ENCODE data around the gene CNPY3.

Gene CNPY3

GRCh38 chr6:42923666-42924065 lies 5.6 kb upstream of the CNPY3 start:
- TF ChIP-seq POLR2A (IDR thresholded peaks at IDR 0.05; ENCODE audit: low read depth, low read length) (no peak), TAF1 (IDR thresholded peaks at IDR 0.05; ENCODE audit: borderline replicate concordance, low read depth, low read length) (no peak)
- FAIRE-seq (no peak), DNase-seq (ENCODE audit: insufficient read length) (no peak)

- DNase-seq (ENCODE audit: insufficient read length): no peak
- FAIRE-seq: no peak
- no peak for TF ChIP-seq POLR2A (IDR thresholded peaks at IDR 0.05; ENCODE audit: low read depth, low read length)
- no peak for TF ChIP-seq POLR2AphosphoS5 (IDR thresholded peaks at IDR 0.05; ENCODE audit: low read depth, low read length)
- no peak for TF ChIP-seq TAF1 (IDR thresholded peaks at IDR 0.05; ENCODE audit: borderline replicate concordance, low read depth, low read length)
Observed at GRCh38 chr6:42925248-42925857, 3.9 kb upstream of the CNPY3 start.

GRCh38 chr6:42929821-42930360 lies 611 bp downstream of the CNPY3 start:
- FAIRE-seq (peak; percentile 89), DNase-seq (ENCODE audit: insufficient read length) (peak; percentile 60)

DNA sequence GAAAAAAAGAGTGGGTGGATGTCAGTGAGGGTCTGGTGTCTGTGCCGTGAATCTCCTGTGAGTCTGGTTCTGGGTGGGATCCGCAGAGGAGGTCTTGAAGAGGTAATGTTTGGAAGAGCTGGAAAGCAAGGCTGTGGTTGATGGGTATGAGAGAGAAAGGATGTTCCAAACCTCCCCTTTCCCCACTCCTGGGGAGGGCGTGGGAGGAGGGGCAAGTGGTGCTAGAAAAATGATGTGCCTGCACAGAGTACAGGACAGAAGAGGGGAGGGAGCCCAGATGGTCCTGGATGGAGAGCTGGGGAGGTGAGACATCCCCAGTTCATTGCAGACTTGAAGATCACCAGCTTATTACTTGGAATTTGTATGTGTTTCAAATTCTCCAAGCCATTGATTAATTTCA lies 3.1 kb downstream of the CNPY3 start:
- TF ChIP-seq POLR2A (IDR thresholded peaks at IDR 0.05; ENCODE audit: low read depth, low read length) (no peak), TAF1 (IDR thresholded peaks at IDR 0.05; ENCODE audit: borderline replicate concordance, low read depth, low read length) (no peak), POLR2AphosphoS5 (IDR thresholded peaks at IDR 0.05; ENCODE audit: low read depth, low read length) (no peak)
- DNase-seq (ENCODE audit: insufficient read length): no peak
- no peak for FAIRE-seq

More at GRCh38 chr6:42929821-42930360, 611 bp downstream of the CNPY3 start:
- peak; percentile 56; the same call in 1 of the 2 replicates for TF ChIP-seq TAF1 (IDR thresholded peaks at IDR 0.05; ENCODE audit: borderline replicate concordance, low read depth, low read length)
- peak; percentile 83 for TF ChIP-seq POLR2AphosphoS5 (IDR thresholded peaks at IDR 0.05; ENCODE audit: low read depth, low read length)
- TF ChIP-seq POLR2A (IDR thresholded peaks at IDR 0.05; ENCODE audit: low read depth, low read length): peak; percentile 79; the same call in 1 of the 2 replicates

DNA sequence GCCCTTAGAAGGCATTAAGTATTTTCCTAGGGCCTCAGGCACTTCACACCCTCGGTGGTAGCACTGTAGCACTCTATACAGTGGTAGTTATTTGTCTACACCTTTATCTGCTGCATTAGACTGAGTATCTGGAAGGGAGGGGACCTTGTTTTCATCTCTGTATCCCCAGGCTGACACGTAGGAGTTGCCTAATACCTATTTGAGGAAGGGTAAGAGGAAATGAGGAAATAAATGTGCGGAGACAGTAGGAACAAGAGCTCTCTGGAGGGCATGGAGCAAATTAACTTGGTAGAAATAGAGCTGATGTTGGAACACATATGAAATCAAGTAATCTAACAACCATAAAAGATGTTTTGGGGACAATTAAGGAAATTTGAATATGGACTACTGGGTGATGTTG lies 3.9 kb downstream of the CNPY3 start:
- FAIRE-seq (no peak), DNase-seq (ENCODE audit: insufficient read length) (no peak)
- TF ChIP-seq POLR2AphosphoS5 (IDR thresholded peaks at IDR 0.05; ENCODE audit: low read depth, low read length) (peak; percentile 4; the same call in 1 of the 2 replicates), TAF1 (IDR thresholded peaks at IDR 0.05; ENCODE audit: borderline replicate concordance, low read depth, low read length) (no peak)

DNA sequence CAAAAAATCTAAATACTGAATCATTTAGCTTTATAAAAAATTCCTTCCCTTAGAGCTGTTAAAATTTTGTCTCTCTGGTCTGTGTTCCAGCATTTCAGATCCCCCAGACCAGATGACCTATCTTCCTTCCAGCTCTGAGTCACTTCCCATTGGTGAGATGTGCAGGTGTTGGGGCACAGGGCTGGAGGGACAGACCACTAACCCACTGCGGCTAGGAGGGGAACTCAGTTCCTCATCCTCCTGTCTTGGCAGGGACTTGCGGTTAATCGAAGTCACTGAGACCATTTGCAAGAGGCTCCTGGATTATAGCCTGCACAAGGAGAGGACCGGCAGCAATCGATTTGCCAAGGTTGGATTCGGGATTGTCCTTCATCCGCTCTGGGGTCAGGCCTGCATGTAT lies 6.0 kb downstream of the CNPY3 start:
- FAIRE-seq (no peak), DNase-seq (ENCODE audit: insufficient read length) (no peak)

GRCh38 chr6:42936398-42936797 lies 7.1 kb downstream of the CNPY3 start:
- DNase-seq (ENCODE audit: insufficient read length) (no peak), FAIRE-seq (no peak)
- TF ChIP-seq TAF1 (IDR thresholded peaks at IDR 0.05; ENCODE audit: borderline replicate concordance, low read depth, low read length): no peak
- TF ChIP-seq POLR2A (IDR thresholded peaks at IDR 0.05; ENCODE audit: low read depth, low read length): no peak
- TF ChIP-seq POLR2AphosphoS5 (IDR thresholded peaks at IDR 0.05; ENCODE audit: low read depth, low read length): no peak

More for the DNA sequence above, 6.0 kb downstream of the CNPY3 start:
- TF ChIP-seq POLR2A (IDR thresholded peaks at IDR 0.05; ENCODE audit: low read depth, low read length) (no peak), TAF1 (IDR thresholded peaks at IDR 0.05; ENCODE audit: borderline replicate concordance, low read depth, low read length) (no peak), POLR2AphosphoS5 (IDR thresholded peaks at IDR 0.05; ENCODE audit: low read depth, low read length) (no peak)

DNA sequence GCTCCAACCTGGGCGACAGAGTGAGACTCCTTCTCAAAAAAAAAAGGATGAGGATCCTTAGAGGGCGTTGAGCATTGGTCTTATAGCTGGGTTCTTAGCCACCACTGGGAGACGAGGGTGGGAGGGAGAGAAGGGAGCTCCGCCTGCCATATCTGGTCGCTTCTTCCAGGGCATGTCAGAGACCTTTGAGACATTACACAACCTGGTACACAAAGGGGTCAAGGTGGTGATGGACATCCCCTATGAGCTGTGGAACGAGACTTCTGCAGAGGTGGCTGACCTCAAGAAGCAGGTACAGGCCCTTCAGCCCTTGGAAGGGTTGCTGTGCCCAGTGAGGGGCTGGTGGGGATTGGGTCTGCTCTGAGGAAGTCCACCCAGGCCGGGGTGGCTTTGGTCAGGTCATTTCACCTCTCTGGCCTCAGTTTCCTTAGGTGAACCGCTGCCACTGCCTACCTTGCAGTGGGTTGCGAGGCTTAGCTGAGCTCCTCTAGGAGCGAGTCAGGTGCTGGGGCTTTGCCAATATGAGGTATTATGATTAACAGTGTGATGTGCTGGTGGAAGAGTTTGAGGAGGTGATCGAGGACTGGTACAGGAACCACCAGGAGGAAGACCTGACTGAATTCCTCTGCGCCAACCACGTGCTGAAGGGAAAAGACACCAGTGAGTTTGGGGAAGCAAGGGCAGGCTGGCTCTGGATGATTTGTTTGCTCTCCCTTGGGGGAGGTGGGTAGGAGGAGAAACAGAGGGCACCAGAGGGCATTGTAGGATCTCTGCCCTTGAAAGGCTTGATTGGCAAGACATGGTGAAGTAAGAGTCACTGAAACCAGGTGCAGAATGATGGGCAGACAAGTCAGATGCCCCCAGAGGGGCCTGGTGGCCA lies 8.5 kb downstream of the CNPY3 start:
- FAIRE-seq: no peak

DNA sequence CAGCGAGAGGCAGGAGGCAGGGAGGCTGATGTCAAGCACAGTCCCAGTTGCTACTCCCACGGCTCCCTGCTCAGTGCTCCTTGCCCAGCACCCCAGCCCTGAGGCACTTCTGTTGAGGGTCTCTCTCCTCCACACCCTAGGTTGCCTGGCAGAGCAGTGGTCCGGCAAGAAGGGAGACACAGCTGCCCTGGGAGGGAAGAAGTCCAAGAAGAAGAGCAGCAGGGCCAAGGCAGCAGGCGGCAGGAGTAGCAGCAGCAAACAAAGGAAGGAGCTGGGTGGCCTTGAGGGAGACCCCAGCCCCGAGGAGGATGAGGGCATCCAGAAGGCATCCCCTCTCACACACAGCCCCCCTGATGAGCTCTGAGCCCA lies 9.1 kb downstream of the CNPY3 start:
- TF ChIP-seq POLR2AphosphoS5 (IDR thresholded peaks at IDR 0.05; ENCODE audit: low read depth, low read length) (peak; percentile 16; the same call in 1 of the 2 replicates), TAF1 (IDR thresholded peaks at IDR 0.05; ENCODE audit: borderline replicate concordance, low read depth, low read length) (no peak), POLR2A (IDR thresholded peaks at IDR 0.05; ENCODE audit: low read depth, low read length) (no peak; the same call in 1 of the 2 replicates)
- no peak for DNase-seq (ENCODE audit: insufficient read length)
- FAIRE-seq: no peak

More for the DNA sequence above, 8.5 kb downstream of the CNPY3 start:
- no peak for DNase-seq (ENCODE audit: insufficient read length)
- TF ChIP-seq POLR2A (IDR thresholded peaks at IDR 0.05; ENCODE audit: low read depth, low read length): peak; percentile 49
- TF ChIP-seq TAF1 (IDR thresholded peaks at IDR 0.05; ENCODE audit: borderline replicate concordance, low read depth, low read length): no peak
- peak; percentile 34; the same call in 1 of the 2 replicates for TF ChIP-seq POLR2AphosphoS5 (IDR thresholded peaks at IDR 0.05; ENCODE audit: low read depth, low read length)

DNA sequence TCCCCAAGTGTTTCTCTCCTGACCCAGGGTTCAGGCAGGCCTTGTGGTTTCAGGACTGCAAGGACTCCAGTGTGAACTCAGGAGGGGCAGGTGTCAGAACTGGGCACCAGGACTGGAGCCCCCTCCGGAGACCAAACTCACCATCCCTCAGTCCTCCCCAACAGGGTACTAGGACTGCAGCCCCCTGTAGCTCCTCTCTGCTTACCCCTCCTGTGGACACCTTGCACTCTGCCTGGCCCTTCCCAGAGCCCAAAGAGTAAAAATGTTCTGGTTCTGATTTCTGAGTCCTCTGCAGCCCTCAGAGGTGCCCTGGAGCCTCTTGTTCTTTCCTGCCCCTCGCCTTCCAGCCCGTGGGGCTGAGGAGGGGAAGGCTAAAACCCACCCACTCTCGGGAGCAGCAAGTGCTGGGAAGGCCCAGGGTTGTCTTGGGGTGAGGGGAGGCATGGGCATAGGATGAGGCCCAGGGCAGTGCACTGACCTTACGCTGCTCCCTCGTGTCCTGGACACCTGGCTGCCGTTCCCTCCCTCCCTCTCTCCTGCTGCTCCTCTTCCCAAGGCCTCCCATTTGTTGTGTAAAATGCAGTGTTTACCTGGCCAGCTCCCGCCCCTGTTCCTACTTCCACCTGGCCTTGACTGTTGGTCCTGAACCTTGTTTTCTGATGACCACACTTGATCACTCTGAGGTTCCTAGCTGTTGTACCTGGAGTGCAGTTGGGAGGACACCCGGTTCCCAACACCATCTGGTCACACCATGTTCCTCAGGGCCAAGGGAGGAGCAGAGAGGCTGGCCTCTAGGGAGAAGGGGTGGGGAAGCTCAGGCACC lies 9.9 kb downstream of the CNPY3 start:
- no peak for DNase-seq (ENCODE audit: insufficient read length)
- FAIRE-seq: no peak
- no peak; the same call in none of the 2 replicates for TF ChIP-seq POLR2A (IDR thresholded peaks at IDR 0.05; ENCODE audit: low read depth, low read length)
- TF ChIP-seq POLR2AphosphoS5 (IDR thresholded peaks at IDR 0.05; ENCODE audit: low read depth, low read length): peak; percentile 37; the same call in 1 of the 2 replicates
- TF ChIP-seq TAF1 (IDR thresholded peaks at IDR 0.05; ENCODE audit: borderline replicate concordance, low read depth, low read length): no peak

DNA sequence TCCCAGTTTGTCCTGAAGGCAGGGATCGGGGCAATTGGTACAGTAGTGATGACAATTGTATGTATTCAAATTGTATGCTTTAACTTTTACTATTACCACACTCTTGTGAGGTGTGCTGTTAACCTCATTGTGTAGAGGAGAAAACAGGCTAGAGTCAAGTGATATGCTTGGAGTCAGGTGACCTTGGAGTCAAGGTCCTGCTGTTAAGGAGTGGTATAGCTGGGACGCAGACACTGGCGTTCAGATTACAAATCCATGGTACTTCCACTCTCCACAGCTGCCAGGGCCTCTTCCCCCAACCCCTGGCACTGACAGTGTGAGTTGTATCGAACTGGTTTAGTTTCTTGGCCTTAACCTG lies 10.5 kb downstream of the CNPY3 start:
- TF ChIP-seq POLR2A (IDR thresholded peaks at IDR 0.05; ENCODE audit: low read depth, low read length) (no peak; the same call in 1 of the 2 replicates), TAF1 (IDR thresholded peaks at IDR 0.05; ENCODE audit: borderline replicate concordance, low read depth, low read length) (no peak), POLR2AphosphoS5 (IDR thresholded peaks at IDR 0.05; ENCODE audit: low read depth, low read length) (no peak)
- FAIRE-seq: no peak
- DNase-seq (ENCODE audit: insufficient read length): no peak
